GM20431 (cell line): ENCODE results near the gene UBXN2A.

Source experiments
- in situ Hi-C: fragments of 300-500 bp; cut with MseI, MboI; formaldehyde crosslinking; loops from one replicate; pipeline ENCODE4 v1.15.0; 2020; ENCODE audit warnings: low sequenced_read_pairs; ENCODE audit not compliant: unreplicated experiment

UBXN2A gene, protein sequence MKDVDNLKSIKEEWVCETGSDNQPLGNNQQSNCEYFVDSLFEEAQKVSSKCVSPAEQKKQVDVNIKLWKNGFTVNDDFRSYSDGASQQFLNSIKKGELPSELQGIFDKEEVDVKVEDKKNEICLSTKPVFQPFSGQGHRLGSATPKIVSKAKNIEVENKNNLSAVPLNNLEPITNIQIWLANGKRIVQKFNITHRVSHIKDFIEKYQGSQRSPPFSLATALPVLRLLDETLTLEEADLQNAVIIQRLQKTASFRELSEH

DNA sequence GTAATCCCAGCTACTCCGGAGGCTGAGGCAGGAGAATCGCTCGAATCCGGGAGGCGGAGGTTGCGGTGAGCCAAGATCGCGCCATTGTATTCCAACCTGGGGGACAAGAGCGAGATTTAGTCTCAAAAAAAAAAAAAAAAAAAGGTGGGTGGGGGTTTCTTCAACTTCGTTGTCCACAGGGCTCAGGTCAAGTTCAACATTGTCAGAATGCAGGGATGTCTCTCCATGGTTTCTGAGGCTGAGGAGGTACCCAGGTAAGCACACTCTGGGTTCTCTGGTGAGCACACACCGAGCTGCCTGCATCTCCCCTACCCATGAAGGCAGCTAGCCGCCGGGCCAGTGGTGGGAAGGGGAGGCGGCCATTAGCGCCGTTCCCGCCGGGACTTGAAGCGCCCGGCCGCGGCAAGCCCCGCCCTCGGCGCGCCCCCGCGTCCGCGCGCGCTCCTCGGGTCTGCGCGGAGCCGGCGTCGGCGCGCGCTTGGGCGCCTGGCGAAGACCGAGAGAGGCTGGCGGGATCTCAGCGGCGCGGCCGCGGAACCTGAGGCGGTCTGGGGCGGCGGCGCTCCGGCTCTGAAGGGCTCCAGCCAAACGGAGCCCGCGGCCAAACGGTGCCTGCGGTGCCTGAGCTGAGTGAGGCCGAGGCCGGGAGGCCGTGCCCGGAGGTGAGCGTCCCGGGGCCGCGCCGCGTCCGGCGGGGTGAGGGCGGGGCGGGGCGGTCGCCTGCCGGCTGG, at the start of gene UBXN2A:
Gene UBXN2A, plus strand, starts transcription at position 477 of the 731 bp plus-strand sequence. CDS start 17,852 bp downstream, outside the sequence.
- in situ Hi-C loops = no loop called here

DNA sequence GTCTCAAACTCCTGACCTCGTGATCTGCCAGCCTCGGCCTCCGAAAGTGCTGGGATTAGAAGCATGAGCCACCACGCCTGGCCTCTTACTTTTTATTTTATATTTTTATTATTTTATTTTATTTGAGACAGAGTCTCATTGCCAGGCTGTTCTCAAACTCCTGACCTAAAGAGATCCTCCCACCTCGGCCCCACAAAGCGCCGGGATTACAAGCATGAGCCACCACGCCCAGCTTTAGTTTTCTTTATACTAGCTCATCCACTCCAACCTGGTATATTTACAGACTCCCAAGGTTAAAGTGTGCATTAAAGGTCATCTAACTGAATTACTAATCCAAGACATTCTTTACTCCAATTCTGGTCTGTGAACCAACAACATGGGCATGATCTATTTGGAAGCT, 40.1 kb upstream of the UBXN2A start:
- in situ Hi-C loops = no loop called here

DNA sequence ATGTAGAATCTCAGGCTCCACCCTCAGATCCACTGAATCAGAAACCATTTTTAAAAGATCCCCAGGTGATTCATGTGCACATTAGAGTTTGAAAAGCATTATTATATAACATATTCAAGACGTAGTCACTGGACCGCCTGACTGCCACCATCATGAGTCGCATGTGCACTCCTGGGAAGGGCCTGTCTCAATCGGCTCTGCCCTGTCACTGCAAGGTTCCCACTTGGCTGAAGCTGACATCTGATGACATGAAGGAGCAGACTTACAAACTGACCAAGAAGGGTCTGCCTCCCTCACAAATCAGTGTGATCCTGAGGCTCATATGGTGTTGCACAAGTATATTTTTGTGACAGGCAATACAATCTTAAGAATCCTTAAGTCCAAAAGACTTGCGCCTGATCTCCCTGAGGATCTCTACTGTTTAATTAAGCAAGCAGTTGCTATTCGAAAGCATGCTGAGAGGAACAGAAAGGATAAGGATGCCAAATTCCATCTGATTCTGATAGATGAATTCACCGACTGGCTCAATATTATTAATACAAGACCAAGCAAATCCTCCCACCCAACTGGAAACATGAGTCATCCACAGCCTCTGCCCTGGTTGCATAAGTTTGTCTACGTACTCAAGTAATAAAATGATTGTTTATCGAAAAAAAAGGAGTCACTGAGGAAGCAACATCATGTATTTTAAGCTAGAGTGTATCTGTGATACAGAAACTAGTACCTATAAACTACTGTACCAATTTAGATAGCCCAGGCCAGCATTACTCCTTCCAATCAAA, 39.5 kb upstream of the UBXN2A start:
- in situ Hi-C loops = no loop called here

DNA sequence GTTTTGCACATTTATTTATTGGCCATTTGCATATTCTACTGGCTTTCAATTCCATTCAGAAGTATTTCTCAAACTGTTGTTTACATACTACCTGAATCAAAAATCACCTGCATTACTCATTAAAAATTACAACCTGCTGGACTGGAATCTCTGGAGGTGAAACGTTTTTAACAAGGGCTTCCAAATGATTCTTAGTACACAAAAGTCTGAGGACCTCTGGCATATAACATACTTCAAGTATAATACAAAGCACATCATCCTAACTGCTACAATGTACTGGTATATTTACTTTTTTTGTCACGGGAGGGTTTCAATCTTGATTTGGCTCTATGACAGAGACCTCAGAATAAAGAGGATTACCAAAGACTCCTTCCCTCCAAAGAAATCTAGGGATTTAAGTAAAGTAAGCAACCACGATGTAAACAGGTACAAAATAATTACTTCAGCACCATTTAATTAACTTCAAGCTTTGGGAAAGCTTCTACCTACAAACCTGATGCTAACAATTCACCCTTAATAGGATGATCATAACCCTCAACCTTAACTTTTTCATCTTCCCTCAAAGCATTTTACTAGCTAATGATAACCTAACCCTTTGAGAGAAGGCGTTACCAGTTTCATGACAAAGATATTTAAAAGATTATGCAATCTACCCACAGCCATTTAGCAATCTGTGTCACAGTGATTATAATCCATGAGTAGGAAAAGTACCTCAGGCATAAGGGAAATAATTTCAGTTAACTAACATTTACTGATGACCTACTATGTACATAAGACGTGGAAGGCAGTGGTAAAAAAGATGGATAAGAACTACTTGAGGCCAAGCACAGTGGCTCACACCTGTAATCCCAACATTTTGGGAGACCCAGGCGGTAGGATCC, 38.1 kb upstream of the UBXN2A start:
- in situ Hi-C loops = no loop called here

DNA sequence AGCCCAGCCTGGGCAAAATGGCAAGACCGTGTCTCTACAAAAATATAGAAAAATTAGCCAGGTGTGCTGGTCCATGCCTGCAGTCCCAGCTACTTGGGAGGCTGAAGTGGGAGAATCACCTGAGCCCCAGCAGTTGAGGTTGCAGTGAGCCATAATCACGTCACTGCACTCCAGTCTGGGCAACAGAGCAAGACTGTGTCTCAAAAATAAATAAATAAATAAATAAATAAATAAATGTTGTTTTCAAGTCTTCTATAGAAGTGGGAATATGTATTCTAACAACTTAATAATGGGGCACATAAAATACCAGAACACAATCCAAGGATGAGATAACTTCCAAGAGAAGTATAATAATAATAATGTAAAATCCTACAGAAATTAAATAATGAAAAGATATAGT, 37.2 kb upstream of the UBXN2A start:
- in situ Hi-C loops = no loop called here

DNA sequence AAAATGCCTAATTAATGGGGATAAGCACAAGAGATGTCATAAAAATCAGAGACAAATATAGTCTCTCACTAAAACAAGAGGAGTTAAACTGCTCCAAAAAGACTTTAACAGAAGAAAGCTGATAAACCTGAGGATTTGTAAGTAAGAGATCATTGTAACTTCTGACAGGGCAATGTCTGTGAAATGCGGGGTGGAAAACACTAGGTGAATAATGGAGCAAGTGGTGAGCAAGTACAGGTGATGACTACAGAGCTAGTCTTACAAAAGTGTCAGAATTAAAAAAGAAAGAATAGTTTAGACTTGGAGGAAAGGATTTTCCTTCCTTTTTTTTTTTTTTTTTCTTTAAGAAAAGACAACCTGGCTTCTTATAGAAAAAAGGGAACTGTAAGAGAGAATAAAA, 36.0 kb upstream of the UBXN2A start:
- in situ Hi-C loops = no loop called here

DNA sequence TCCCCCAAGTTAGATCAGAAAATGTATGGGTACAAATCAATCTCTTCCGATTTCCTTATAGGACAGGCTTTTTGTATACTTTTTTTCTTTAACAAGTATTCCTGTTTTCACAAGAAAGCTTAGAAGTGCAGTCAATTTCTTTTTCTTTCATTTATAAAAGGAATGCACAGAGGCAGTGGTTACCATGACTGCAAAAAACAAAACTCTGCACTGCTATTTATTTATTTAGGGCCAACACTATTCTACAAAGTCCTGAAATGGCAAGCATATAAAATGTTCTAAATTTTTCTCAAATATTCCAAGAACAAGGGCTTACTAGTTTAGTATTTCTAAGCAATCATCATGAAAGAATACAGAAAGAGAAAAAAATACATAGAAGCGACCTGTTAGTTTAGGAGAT, 35.6 kb upstream of the UBXN2A start:
- in situ Hi-C loops = no loop called here

DNA sequence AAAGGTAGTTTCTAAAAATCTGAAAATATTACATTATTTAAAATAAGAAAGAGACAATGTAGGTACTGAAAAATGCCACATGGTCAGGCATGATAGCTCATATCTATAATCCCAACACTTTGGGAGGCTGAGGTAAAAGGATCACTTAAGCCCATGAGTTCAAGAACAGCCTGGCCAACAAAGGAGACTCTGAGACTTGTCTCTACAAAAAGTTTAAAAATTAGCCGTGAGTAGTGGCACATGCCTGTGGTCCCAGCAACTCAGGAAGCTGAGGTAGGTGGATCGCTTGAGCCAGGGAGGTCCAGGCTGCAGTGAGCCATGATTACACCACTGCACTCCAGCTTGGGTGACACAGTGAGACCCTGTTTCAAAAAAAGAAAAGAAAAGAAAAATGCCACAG, 35.1 kb upstream of the UBXN2A start:
- in situ Hi-C loops = no loop called here

DNA sequence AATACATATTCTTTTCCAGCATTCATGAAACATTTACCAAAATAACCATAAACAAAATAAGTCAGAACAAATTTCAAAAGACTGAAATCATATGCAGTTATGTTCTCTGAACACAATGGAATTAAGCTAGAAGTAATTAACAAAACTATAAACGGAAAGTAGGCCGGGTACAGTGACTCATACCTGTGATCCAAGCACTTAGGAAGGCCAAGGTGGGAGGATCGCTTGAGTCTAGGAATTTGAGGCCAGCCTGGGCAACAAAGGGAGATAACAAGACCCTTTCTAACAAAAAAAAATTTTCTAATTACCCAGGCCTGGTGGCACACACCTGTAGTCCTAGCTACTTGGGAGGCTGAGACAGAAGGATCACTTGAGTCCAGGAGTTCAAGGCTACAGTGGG, 28.2 kb upstream of the UBXN2A start:
- in situ Hi-C loops = no loop called here

DNA sequence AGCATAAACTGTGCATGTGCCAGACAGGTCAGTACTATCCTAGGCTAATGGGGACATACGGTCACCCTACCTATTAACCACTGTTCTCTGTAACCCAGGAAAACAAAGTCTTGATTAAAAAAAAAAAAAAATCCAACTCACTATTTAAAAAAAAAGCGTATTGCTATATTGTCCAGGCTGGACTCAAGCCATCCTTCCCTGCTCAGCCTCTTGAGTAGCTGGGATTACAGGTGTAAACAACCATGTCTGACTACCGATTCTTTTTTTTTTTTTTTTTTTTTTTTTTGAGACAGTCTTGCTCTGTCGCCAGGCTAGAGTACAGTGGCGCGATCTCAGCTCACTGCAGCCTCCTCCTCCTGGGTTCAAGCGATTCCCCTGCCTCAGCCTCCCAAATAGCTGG, 24.9 kb upstream of the UBXN2A start:
- in situ Hi-C loops = no loop called here

DNA sequence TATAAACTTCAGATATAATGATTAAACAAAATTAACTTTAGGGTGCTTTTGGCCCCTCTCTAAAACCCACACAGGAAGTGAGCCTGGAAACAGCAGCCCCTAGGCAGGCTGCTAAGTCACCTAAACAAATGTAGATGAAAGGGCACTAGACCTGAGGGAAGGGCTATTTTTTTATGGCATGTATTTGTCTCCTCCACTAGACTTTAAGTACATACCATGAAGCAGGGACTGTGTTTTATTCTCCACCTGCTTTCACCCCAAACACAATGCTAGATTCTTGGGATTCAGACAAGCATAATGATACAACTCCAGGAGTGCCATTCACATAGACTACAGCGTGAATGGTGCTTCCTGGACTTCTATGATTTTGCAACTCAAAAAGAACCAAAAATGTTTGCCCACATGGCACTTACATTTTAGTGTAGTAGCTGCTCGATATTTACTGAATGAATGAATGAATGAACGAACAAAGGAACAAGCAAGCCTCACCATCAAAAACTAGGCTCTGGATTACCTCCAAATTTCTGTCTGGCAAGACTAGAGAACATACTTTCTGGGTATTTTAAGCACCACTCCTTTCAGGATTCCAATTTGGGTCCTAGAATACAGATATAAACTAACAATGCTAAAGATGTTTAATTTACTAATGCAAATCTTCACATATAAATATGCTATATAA, 23.4 kb upstream of the UBXN2A start:
- in situ Hi-C loops = no loop called here

DNA sequence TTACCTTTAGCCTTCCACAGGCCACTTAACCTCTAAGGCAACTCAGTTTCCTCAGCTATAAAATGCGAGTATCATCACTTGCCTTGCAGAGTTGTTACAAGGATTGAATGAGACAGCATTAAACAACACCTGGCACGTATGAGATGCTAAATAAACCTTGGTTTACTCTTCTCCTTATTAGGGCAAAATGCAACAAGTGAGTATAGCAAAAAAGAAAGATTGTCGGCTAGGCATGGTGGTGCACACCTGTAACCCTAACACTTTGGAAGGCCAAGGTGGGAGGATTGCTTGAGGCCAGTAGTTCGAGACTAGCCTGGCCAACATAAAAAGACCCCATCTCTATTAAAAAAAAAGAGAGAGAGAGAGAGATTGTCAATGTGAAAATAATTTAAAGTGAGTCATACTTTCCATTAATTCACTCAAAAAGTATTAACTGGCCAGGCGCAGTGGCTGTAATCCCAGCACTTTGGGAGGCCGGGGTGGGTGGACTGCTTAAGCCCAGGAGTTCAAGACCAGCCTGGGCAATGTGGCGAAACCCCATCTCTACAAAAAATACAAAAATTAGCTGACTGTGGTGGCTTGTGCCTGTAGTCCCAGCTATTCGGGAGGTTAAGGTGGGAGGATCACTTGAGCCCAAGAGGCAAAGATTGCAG, 21.3 kb upstream of the UBXN2A start:
- in situ Hi-C loops = no loop called here

DNA sequence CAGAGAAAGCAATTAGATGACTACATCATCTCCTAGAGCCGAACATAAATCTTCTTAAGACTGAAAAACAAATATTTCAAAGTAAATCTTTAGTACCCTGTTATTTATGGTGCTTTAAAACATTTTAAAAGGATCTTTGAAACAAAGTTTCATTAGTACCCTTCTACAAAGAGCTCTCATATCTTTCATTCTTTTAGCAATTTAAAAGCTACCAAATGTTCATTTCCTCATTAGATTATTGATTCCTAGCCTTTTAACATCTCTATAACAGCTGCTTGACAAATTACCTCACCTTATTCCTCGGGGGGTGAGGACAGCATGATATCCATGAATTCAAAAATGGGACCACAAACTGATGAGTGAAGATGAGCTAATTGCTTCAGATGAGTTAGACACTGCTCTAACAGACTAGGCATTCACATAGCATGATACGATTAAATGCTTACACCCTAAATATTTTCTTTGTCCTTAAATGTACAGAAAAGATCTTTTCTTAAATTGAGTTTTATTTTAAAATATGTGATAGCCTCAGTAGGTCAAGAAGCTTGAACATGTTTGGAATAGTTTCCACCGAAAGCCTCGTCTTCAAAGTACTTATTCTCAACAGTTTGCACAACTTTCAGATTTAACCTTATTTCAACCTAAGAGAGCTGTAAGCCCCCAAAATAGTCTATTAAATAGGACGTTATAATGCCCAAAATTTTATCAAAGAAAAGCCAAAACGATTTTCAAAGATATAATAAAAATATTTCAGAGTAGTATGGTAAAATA, 15.5 kb upstream of the UBXN2A start:
- in situ Hi-C loops = no loop called here

DNA sequence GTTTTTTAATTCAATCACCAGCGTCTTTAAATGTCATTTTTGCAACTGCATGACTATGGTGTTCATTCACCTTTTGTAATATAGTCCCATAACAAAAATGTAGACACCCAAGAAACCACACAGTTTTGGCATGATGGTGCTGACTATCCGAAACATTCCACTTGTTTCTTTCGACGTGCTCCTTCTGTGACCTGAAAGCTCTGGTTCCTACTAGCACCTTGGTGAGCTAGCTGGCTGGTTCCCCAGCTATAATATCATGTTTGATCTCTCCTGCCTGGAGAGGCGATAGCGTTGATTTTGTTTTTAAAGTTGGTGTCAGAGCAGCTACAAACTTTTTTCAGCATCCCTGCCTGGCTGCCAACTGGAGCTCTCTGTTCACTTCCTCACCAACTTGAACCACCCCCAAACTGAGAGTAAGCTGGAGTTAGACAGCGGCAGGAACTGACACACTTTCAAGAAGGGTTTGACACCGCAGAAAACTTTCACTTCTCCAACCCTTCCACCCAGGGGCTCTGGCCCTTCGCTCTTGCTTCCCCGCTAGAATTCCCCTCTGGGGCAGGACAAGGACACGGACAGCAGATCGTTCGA, 14.5 kb upstream of the UBXN2A start:
- in situ Hi-C loops = no loop called here

DNA sequence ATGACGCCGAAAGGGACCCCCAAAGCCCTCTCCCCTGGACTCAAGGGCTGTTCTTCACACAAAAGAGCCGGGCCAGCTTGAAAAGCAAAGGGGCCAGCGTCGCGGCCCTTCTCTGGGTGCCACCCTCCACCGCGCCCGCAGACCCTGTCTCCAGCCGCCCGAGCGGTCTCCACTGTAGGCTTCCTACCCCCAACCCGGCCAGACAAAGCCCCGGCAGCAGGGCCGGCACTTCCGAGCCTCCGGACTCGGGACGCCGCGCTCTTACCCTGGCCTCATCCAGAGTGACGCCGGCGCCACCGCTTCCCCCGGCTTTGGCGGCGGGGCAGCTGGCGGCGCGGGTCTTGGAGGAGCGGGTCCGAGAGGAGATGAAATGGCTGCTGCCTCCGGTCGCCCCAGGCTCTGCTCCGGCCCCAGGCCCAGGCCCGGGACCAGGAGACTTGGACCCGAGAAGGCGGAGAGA, 13.9 kb upstream of the UBXN2A start:
- in situ Hi-C loops = no loop called here

DNA sequence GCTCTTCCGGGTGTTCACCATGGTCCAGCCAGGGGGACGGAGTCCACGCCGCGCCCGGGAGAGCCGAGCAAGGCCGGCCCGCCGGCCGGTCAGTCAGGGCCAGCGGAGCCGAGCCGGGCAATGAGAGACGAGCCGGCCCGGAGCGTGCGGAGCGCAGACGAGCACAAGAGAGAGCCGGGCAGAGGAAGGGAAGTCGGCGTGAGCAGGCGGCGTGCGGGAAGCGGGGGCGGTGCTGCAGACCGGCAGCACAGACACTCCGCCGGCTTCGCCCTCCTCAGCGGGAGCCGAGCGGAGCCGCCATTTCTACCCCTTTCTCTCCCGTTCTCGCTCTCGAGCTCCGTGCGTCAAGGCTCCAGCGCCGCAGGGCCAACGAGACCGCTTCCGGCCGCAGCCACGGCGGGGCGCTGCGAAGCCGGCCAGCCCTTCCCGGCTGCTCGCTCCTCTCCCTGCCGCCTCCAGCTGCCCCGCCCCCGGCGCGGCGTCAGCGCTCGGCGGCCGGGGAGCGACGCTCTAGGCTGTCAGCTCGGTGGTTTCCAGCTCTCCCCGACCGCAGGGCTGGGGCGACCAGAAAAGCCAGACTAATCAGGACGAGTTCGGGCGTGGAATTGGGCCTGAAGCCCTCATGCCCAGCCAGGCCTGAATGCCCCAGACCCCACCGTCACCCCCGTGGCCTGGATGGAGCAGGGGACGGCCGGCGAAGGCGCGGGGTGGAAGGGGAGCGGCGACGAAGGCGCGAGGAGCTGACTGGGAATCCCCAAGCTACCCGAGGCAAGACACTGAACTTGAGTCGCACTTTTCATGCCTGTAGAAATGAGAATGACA, 13.3 kb upstream of the UBXN2A start, which contains the start of gene ATAD2B:
Gene ATAD2B, minus strand, starts transcription at position 374 of the 822 bp plus-strand sequence. Its CDS starts 353 bp downstream, at position 21.
- in situ Hi-C loops = no loop called here

DNA sequence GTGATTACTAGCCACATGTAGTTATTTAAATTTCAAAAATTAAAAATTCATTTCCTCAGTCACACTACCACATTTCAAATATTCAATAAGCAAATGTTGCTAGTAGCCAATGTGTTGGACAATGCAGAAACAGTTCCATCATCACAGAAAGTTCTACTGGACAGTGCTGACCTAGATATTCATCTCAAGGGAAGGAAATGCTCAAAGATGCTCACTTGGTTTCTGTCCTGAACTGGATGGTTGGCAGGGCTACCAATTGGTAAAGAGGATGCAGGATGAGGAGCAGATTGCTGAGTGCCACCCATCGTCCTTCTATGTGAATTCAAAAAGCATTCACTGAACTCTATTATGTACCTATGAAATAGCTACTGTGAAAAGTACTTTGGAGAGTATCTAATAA, 6.0 kb upstream of the UBXN2A start:
- in situ Hi-C loops = no loop called here
